PFSK-1 (cell line): ENCODE measurements around the gene UBTF.

ENCODE experiments used
- FOXP2 ChIP-seq: optimal IDR thresholded peaks from 2 replicates; pipeline ENCODE3; 2011; ENCODE audit warnings: borderline replicate concordance, control low read depth, inconsistent platforms; ENCODE audit not compliant: insufficient read depth; ENCODE audit errors: extremely low read length, extremely low read depth
- POLR2AphosphoS5 ChIP-seq: IDR thresholded peaks from 2 replicates; pipeline ENCODE4 v1.6.1; 2012; ENCODE audit warnings: low read depth, mild to moderate bottlenecking, control low read depth, low read length, moderate library complexity
- REST ChIP-seq, 2 experiments: IDR thresholded peaks; 2 replicates each; pipeline versions ENCODE4 v1.6.1 to v1.8.0; 2011 to 2012; ENCODE audit warnings: low read depth in 2 of 2, low read length in 2 of 2, control low read depth in 1 of 2, inconsistent platforms in 1 of 2, mild to moderate bottlenecking in 1 of 2, moderate library complexity in 1 of 2; ENCODE audit not compliant: insufficient read depth in 1 of 2
- SIN3A ChIP-seq: IDR thresholded peaks from 2 replicates; pipeline ENCODE4 v1.6.1; 2012; ENCODE audit warnings: mild to moderate bottlenecking, low read length, moderate library complexity, borderline replicate concordance; ENCODE audit not compliant: insufficient read depth
- TAF1 ChIP-seq: IDR thresholded peaks from 2 replicates; pipeline ENCODE4 v1.6.1; 2012; ENCODE audit warnings: low read length, control low read depth, borderline replicate concordance; ENCODE audit not compliant: insufficient read depth

Gene UBTF

DNA sequence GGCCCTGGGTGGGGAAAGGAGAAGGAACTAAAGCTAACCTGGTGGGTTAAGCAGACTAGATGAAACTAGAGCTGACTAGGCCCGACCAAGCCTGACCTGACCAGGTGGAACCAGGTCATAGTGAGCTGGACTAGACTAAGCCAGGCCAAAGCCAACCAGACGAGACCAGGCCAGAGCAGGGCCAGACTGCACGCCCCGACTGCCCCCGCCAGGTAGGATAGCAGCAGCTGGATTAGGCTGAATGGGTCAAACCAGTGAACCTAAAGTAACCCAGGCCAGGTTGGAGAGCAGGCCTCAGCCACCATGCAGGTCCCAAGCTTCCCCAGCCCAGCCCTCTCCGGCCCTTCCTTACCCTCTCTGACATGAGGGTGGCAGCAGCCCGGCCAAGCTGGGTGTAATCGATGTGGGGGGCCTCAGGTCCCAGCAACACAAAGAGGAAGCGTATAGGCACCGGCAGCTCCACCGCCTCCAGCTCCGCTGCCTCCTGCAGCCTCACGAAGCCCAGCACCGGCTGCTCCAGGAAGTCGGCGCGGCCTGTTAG is 39.4 kb upstream of the UBTF start:
- TF ChIP-seq SIN3A (no peak), FOXP2 (no peak), TAF1 (no peak), REST (IDR thresholded peaks at IDR 0.05; ENCODE audit: insufficient read depth in 1 of 2, low read depth in 2 of 2, low read length in 2 of 2) (no peak), POLR2AphosphoS5 (no peak)

DNA sequence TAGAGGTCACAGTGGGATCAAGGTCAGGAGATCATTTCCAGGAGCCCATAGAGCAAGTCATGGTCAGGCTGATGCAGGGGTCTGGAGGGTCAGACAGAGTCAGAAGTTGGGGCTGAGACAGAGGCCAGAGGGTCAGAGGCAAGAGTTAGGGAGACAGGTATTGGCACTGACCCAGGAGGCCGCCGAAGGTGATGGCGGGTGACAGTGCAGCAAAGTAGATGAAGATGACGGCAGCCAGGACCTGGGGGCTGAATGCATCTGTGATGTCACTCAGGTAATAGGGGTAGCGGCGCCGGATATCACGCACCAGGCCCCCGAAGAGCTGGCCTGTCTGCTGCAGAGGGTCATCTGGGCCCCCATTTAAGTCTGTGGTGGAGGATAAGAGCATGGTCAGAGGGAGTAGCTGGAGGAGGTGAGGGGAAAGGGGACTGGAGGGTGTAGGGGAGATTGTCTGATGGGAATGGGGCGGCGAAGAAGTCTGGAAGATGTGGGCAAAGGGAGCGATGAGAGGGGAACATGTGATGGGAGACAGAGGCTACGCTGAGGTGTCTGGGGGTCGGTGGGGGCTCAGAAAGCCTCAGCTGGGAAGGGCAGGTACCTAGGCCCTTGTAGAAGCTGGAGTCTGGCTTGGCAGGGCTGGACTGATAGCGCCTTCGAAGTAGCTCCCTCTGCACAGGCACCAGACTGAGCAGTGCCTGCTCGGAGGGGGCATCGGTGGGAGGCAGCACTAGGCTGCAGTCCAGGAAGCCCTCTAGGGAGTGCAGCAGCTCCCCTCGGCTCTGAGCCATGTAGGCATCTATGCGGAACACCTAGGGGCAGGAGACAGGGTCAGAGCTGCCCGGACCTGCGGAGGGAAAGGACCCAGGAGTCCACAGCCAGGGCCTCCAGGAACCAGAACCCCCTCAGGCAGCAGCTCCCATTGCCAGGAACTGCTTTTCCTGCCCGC is 38.6 kb upstream of the UBTF start:
- no peak for TF ChIP-seq TAF1

GRCh38 chr17:44256671-44257070 is 37.2 kb upstream of the UBTF start:
- TF ChIP-seq FOXP2 (no peak), TAF1 (no peak), SIN3A (no peak), REST (IDR thresholded peaks at IDR 0.05; ENCODE audit: insufficient read depth in 1 of 2, low read depth in 2 of 2, low read length in 2 of 2) (no peak), POLR2AphosphoS5 (no peak)

- no peak for TF ChIP-seq SIN3A
- TF ChIP-seq FOXP2 = no peak
- TF ChIP-seq REST (IDR thresholded peaks at IDR 0.05; ENCODE audit: insufficient read depth in 1 of 2, low read depth in 2 of 2, low read length in 2 of 2) = no peak
Measured at GRCh38 chr17:44255915-44256314, 36.4 kb upstream of the UBTF start.

GRCh38 chr17:44254361-44255095 is 35.1 kb upstream of the UBTF start:
- TF ChIP-seq FOXP2 (no peak), TAF1 (no peak), SIN3A (no peak), POLR2AphosphoS5 (no peak), REST (IDR thresholded peaks at IDR 0.05; ENCODE audit: insufficient read depth in 1 of 2, low read depth in 2 of 2, low read length in 2 of 2) (no peak)
